Stimulated activated CD4-positive, alpha-beta T cell treated with anti-CD3 and anti-CD28 coated beads, TNF-alpha, amount 100 ng/mL, for 1 hour (primary cell): Measurements from ENCODE around the gene RABGAP1L.
"Not testable (repeated sequence)": the region's sequence is repeated elsewhere in the genome, so short reads cannot be mapped to it uniquely, and the experiment has no call there.

ENCODE experiments used
- DNase-seq, 3 donors: peaks; one replicate each; pipeline ENCODE4 v3.0.0-alpha.2; 2020; ENCODE audit warnings: low read depth in 3 of 3, low spot score in 1 of 3

RABGAP1L gene

DNA sequence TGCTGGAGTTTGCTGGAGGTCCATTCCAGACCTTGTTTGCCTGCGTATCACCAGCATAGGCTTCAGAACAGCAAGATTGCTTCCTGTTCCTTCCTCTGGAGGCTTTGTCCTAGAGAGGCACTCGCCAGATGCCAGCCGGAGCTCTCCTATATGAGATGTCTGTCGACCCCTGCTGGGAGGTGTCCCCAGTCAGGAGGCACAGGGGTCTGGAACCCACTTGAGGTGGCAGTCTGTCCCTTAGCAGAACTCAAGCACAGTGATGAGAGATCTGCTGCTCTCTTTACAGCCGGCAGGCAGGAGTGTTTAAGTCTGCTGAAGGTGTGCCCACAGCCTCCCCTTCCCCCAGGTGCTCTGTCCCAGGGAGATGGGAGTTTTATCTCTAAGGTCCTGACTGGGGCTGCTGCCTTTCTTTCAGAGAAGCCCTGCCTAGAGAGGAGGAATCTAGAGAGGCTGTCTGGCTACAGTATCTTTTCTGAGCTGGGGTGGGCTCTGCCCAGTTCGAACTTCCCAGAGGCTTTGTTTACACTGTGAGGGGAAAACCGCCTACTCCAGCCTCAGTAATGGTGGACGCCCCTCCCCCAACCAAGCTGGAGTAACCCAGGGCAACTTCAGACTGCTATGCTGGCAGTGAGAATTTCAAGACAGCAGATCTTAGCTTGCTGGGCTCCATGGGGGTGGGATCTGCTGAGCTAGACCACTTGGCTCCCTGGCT is 493.4 kb downstream of the RABGAP1L start:
- DNase-seq, result no peak

DNA sequence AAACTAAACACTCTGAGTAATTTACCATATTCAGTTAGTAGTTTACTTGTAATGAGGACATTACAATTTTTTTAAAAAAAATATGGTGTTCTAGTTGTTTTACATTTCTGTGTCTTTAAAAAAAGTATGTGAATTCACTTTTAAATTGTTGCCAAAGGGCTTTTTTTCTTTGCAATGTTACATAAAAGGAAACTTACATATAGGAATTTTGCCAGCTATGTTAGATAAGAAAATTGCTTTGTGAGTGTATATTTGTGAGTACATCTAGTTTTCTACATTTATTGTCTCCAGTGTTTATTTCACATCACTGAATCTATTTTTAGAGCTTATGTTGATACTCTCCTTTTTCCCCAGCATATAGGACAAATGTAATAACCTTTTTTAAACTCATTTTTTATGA is 495.2 kb downstream of the RABGAP1L start:
- DNase-seq, result no peak

DNA sequence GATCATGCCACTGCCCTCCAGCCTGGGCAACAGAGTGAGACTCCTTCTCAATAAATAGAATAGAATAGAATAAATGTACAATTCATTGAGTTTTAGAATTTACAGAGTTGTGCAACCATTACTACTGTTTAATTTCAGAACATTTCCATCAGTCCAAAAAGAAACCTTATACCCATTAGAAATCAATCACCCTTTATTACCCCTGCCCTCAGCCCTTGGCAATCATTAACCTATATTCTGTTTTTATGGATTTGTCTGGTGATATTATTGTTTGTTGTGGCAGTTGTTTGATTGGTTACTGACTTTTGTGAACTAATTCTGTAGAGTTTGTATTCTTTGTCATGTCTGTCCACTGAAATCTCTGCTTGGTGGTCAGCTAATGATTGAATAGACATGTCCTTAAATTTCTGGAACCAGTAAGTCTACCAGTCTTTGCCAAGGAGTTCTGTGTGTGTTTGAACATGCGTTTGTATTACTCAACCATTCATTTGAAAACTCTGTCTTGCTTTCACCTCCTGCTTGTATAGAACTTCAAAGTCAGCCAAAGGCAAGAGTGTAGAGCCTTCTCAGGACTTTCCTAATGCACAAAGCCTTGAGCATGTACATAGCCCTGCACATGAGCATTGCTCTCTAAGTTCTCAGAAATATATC is 497.2 kb downstream of the RABGAP1L start:
- DNase-seq, result no peak

DNA sequence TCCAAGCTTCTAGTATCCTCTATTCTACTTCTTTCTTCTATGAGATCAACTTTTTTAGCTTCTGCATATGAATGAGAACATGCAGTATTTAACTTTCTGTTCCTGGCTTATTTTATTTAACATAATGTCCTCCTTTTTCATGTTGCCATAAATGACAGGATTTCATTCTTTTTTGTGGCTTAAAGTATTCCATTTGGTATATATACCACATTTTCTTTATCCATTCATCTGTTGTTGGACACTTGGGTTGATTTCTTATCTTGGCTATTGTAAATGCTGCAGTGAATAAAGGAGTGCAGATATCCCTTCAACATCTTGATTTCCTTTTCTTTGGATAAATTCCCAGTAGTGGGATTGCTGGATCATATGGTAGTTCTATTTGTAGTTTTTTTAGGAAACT is 498.1 kb downstream of the RABGAP1L start:
- DNase-seq, result no peak

DNA sequence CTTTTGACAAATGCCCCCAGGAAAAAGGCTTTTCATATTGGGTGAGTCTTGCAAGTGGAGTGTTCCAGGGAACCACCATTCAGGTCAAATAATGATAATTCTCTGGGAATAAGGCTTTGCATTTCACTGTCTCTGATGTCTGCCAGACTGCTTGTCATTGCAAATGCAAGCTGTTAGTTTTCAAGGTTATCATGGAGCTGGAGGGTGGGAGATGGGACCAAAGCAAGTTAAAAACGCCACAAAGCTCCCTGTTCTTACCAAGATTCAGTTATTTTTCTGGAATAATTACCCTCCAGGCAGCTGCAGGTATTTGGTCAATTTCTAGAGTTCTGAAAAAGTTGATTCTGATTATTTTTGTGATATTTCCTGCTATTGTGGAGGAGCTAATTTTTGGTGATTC is 498.6 kb downstream of the RABGAP1L start:
- DNase-seq, result no peak

DNA sequence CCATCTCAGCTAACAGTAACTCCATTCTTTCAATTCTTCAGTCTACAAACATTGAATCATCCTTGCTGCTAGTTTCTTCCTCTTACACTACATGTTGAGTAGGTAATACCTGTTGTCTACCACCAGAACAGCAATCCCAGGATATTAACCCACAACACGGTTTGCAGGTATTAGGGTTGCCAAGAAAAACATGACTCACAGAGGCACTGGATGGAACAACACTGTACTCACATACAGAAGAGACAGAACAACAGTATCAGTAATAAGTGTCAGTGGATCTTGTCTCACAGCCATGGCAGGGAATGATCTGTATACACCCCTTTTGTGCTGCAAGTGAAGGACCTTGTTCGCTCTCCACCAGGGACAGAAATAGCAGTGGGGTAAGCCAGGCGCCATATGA is 500.5 kb downstream of the RABGAP1L start:
- no peak for DNase-seq

DNA sequence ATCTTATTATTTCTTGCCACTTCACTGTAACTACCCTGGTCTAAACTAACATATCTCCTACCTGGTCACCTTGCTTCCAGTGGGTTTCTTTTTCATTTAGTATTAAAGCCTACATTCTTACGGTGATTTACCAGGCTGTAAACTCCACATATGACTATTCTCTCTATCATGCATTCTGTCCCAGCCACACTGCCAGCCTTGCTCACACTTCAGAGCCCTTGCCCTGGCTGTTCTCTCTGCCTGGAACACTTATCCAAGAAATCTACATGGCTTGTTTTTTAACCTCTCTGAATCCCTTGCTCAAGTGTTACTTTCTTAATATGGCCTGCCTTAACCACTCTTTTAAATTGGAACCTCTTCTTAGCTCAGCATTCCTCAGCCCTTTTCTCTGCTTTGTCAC is 501.2 kb downstream of the RABGAP1L start:
- DNase-seq, result no peak

DNA sequence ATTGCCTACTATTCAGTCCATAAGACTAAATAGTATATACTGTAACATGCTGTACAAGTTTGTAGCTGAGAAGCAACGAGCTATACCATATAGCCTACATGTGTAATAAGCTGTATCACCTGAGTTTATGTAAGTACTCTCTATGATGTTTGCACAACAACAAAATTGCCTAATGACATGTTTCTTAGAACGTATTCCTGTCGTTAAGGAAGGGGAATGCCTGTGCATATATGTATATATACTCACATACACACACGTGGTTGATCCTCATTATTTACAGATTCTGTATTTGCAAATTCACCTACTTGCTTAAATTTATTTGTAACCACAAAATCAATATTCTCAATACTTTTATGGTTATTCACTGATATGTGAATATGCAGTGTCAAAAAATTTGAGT is 504.0 kb downstream of the RABGAP1L start:
- no peak for DNase-seq

DNA sequence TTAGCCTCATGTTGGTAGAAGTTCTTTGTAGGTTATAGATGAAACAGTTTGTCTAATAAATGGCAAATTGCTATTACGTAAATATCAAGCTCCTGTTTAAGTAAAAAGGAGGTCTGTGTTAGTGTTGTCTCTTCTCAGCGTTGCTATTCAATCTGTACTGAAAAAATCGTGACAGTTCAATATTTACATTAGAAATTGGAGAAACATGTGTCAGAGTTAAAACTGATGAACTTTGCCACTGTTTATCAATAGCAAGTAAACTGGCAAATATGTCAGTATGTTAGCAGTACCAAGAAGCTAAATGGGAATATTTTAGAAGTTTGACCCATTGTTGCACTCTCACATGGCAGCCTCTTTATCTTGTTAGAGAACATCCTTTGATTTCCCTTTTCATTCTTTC is 506.9 kb downstream of the RABGAP1L start:
- no peak for DNase-seq

DNA sequence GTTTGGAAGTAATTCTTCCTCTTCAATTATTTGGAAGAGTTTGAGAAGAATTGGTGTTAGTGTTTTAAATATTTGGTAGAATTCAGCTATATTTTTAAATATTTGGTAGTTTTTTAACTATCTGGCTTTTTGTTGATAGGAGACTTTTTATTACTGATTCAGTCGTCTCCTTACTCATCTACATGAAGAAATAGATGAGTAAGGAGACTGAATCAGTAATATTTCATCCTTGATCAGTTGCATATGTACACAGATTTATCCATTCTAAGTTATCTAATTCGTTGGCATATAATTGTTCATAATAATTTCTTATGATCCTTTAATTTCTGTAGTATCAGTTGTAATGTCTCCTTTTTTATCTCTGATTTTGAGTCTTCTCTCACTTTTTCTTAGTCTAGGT is 512.5 kb downstream of the RABGAP1L start:
- no peak for DNase-seq

DNA sequence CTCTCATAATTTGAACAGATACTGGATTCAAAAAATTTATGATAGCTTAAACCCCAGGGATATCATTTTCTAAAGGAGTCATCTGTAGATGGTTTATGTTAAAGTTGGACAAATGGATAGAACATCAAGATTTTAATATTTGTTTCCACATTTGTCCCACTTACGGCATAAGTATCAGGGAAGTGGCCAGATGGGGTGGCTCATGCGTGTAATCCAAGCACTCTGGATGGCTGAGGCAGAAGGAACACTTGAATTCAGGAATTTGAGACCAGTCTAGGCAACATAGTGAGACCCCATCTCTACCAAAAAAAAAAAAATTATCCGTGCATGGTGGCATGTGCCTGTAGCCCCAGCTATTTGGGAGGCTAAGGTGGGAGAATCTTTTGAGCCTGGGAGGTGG is 517.5 kb downstream of the RABGAP1L start:
- DNase-seq, result no peak

DNA sequence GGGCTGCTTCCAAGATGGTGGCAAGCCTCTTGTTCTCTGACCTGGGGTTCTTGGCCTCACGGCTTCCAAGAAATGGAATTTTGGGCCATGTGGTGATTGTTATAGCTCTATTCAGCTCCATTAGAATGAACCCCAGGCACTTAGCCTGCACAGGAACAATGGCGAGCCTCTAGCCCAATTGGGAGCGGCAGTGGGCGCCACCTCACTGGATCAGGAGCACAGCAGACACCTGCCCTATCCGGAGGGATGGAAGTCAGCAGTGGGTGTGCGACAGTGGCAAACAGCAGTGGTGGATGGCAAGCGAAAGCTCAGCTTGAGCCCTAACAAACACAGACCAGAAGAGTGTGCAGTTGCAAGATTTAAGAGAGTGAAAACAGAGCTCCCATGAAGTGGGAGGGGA is 519.3 kb downstream of the RABGAP1L start:
- no peak for DNase-seq

DNA sequence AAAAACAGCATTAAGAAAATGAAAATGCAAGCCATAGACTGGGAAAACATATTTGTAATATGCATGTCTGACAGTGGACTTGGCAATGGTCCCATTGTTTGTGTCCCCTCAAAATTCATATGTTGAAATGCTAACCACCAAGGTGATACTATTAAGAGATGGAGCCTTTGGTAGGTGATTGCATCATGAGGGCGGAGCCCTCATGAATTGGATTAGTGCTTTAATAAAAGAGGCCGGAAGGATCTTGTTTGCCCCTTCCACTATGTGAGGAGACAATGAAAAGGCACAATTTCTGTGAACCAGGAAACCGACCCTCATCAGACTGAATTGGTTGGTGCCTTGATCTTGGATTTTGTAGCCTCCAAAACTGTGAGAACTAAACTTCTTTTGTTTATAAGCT is 520.8 kb downstream of the RABGAP1L start:
- DNase-seq, result no peak

DNA sequence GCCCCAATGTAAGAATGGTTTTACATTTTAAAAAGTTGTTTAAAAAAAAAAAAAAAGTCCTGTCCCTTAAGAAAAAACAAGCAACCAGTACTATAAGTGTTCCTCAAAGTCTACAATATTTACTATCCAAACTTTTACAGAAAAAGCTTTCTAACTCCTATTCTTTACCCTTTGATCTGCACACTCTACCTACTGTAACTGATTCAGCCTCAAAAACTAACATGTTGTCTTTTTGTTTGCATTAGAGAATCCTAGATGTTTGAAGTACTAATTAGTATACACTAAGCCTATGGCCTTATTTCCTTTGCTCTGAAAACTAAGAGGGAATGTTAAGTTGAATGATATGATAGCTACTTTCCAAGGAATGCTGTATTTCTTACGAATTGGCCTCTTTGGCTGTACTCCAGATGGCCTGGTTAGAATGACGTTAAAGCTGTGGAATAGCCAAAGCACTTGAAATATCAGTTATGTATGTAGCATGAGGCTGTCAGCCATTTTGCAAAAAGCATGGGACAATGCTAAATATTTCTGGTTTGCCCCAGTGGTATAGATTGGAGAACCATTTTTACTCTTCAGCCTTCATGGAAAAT is 523.2 kb downstream of the RABGAP1L start:
- DNase-seq, result no peak

DNA sequence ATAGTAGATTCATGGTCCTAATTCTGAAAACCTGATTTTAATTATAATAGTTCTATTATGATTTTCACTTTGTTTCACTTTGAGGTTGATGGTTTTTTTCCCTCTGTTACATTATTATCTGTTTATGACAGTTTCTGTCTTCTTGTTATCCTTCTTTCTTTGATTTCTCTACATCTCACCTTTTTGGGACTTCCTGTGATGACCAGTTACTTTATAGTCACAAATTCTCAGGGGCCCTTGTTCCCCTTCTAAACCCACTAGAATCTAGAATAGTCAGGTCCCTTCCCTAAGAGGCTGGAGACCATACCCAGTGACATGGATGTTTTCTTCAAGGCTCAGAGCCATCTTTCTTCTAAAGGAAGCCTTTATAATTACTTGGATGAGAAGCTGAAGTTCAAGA is 526.9 kb downstream of the RABGAP1L start:
- DNase-seq, result no peak

DNA sequence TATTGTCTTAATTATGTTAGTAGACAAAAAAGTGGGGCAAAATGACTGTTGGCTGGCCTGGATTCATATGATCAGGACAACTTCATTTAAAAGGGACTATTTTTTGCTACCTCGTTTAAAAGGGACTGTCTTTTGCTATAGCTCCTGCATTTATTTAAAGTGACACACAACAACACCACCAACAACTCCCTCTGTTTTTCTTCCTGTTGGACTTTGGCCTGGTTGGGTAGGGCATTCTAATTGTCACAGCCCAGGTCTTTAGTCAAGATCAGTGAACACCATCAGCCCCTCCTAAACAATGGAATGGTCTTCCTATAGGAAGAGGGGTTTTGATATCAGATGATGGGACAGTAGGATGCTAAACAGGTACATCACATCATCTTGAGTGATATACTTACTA is 530.2 kb downstream of the RABGAP1L start:
- no peak for DNase-seq

DNA sequence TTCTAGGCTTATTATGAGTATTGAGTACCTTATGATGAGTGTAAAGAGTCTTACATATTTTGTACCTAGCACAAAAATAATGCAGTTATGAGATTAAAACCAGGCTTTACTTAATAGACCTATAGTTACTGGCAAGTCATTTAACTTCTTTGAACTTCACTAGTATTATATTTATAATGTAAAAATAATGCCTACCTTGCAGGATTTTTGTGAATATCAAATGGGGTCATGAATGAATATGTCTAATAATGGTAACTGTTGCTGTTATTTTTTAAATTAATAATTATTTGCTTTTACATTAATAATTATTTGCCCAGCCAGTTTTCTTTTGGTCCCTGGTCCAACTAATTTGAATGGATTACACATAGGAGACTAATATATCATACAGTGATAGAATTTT is 530.9 kb downstream of the RABGAP1L start:
- DNase-seq, result no peak

DNA sequence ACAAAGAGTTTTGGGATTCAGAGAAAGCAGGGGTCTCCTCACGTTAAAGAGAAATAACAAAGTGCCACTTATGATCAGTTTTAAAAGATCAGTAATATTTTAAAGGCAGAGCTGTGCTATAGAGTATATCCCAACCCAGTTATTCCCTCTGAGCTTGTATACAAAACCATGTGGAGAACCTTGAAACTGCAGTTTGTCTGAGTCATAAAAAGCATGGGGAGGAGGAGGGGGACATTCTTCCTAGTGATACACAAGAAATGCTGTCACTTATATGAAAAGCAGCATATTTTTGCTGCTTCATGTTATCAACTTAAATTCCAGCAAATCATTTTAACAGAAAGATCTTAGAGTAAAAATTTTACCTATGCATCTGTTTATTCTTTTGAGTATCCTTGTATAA is 533.0 kb downstream of the RABGAP1L start:
- DNase-seq, result no peak

DNA sequence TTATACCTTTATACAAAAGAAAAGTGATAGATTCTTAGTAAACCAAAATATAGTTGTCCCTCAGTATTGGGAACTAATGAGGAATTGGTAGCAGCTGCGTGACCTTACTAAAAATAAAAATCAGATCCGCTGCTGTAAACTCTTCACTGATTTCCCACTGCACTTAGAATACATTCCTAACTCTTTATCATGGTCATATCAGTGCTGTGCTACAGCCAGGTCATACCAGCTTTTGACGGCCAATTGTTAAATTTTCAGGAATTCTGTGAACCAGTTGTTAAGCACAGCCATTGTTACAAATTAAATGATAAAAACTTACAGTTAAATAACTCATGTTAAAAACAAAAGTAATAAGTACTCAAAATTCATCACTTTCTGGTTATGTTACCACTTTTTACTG is 533.8 kb downstream of the RABGAP1L start:
- no peak for DNase-seq

DNA sequence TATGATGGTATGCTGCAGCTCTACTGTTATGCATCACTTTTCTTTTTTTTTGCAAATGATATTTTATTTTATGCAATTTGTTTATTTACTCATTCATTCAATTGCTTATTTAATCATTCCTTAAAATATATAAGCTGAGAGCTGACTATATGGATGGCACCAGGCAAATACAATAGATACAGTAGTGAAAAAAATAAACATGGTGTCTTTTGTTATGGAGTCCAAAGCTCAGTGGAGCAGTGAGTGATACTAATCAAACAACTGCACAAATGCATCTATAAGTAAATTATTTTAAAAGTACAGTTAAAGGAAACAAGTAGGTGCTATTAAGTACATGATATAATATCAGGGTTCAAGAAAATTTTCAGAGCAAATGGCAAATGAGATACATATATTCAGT is 534.2 kb downstream of the RABGAP1L start:
- not testable (repeated sequence) for DNase-seq

DNA sequence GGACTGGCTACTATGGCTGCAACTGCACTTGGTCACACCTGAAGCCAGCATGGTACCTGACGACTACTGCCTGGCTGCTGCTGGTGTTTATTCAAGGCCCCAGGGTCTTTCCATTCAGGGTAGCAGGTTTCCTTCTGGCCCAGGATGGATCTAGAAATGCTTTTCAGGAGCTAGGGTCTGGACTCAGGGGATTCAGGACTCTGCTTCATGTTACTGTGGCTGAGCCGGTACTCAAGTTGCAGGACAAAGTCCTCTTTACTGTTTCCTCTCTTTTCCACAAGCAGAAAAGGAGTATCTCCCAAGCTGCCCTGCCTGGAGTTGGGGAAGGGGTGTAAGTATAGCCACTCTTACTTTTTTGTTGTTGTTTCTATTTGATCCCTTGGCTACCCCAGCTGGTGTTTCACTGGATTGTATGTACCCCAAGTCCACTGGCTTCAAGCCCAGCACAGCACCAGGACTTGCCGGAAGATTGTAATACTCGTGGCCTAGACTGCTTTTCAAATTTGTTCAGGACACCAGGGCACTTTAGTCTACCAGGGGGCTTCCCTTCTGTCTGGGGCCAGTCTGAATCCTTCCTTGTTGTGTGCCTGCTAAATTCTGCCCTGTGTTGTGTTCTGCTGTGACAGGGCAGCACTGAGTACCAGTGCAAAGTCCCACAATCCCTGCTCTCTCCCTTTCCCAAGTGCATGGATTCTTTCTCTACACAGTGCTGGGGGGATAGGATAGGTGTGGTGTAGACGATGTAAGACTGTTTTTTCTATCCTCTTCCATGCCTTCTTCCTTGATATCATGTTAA is 536.9 kb downstream of the RABGAP1L start:
- no peak for DNase-seq

DNA sequence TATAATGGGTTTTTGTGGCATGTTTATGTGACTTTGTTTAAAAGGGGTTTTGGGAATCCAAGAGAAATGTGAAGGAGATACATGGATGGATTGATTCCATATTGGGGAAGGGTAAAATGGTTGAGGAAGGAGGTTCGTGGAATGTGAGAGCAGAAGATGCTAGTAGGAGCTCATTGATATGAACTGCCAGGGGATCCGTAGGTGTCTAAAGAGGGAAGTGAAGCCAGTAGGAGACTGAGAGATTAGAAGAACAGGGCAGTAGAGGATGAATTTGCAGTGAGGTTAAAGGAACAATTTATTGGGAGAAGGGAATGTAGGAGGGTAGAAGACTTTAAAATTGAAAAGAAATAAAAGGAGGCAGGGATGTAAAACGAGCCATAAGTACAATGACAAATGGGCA is 541.0 kb downstream of the RABGAP1L start:
- no peak for DNase-seq
